Measurements from ENCODE around the gene CERS6.

DNA sequence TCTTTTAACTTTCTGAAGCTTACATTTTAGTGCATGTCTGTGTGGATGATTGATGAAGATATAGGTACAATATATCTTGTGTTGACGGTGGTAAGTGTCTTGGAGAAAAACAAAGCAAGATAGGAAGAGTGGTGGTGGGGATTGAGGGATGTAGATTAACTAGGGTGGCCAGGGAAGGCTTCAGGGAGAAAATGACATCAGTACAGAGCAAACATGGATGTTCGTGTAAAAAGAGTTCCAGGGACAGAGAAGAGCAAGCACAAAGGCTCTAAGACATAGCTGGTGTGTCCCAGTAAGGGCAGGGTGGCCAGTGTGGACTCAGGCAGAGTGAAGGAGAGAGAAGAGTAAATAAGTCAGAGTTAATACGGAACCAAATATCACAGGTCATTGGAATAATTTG lies 2.7 kb upstream of the CERS6 start:
- TF ChIP-seq CTCF (IDR thresholded peaks at IDR 0.05): no peak
- no peak for TF ChIP-seq POLR2A (IDR thresholded peaks at IDR 0.05)

Data from esophagus squamous epithelium (tissue), 4 donors.